Measurements from ENCODE around the gene NEDD4L. TPM values are rescaled to one million over a fixed set of nuclear protein-coding genes. Genes with fewer than 3 reads are reported as not detected.

The NEDD4L gene
- total and polyA plus RNA-seq, 8 donors: 45.0 to 113 (median 66.4) TPM

- no peaks in the 10 kb centered on the region for H3K27me3 ChIP-seq
- WGBS, 2 donors: 72 to 81% methylated on average over 8 of the region's 8 CpGs
- no peak for TF ChIP-seq CTCF (IDR thresholded peaks at IDR 0.05)
- ATAC-seq: no peak
- no peaks in the 10 kb centered on the region for H3K9me3 ChIP-seq
- intact Hi-C loops (cut with DNase I): no loop called here
- peaks cover 17 to 33% (median 24%) of the 10 kb centered on the region in 3 donors for H3K4me1 ChIP-seq
- no peak for DNase-seq
- no peak for FAIRE-seq
- H3K27ac ChIP-seq: no peak overlapping the region
- no peaks in the 10 kb centered on the region for H3K36me3 ChIP-seq
- H3K4me3 ChIP-seq: no peak overlapping the region
These were observed 264.4 kb downstream of the NEDD4L start for GRCh38 chr18:58308463-58308862.

GRCh38 chr18:58309099-58309498 lies 265.1 kb downstream of the NEDD4L start:
- peak overlapping the region; percentile 41 to 87 (median 70) for H3K27ac ChIP-seq
- no peak for FAIRE-seq
- H3K4me3 ChIP-seq: no peak overlapping the region
- H3K27me3 ChIP-seq: no peaks in the 10 kb centered on the region
- intact Hi-C loops (cut with DNase I): no loop called here
- H3K4me1 ChIP-seq: peaks cover 21 to 39% (median 30%) of the 10 kb centered on the region in 3 donors
- TF ChIP-seq CTCF (IDR thresholded peaks at IDR 0.05): no peak
- WGBS, 2 donors: 90 to 92% methylated on average over 8 of the region's 8 CpGs
- H3K36me3 ChIP-seq: no peaks in the 10 kb centered on the region
- H3K9me3 ChIP-seq: no peaks in the 10 kb centered on the region
- DNase-seq: no peak
- no peak for ATAC-seq

- Histone ChIP-seq H3K27me3 (no peaks in the 10 kb centered on the region), H3K36me3 (no peaks in the 10 kb centered on the region), H3K4me3 (no peak overlapping the region), H3K9me3 (no peaks in the 10 kb centered on the region), H3K4me1 (peaks cover 24 to 46% (median 34%) of the 10 kb centered on the region in 3 donors), H3K27ac (peak overlapping the region; percentile 64 to 87 (median 70))
- DNase-seq (peak in 1 of 6 donors; percentile 40), FAIRE-seq (no peak), ATAC-seq (peak in 2 of 4 donors; percentile 20 to 22)
- intact Hi-C loops (cut with DNase I): no loop called here
- WGBS, 2 donors: 67 to 70% methylated on average over 7 of the region's 7 CpGs
- no peak for TF ChIP-seq CTCF (IDR thresholded peaks at IDR 0.05)
These were observed 265.7 kb downstream of the NEDD4L start for GRCh38 chr18:58309610-58310239.

GRCh38 chr18:58310517-58310916 lies 266.5 kb downstream of the NEDD4L start:
- TF ChIP-seq CTCF (IDR thresholded peaks at IDR 0.05): no peak
- peaks cover 29 to 50% (median 38%) of the 10 kb centered on the region in 3 donors for H3K4me1 ChIP-seq
- WGBS, 2 donors: 11 to 12% methylated on average over 7 of the region's 7 CpGs
- FAIRE-seq (no peak), DNase-seq (peak; percentile 72 to 89 (median 84)), ATAC-seq (peak; percentile 75 to 84 (median 80))
- no peaks in the 10 kb centered on the region for H3K36me3 ChIP-seq
- H3K27ac ChIP-seq: peak overlapping the region; percentile 64 to 87 (median 72)
- H3K9me3 ChIP-seq: no peaks in the 10 kb centered on the region
- H3K27me3 ChIP-seq: no peaks in the 10 kb centered on the region
- intact Hi-C loops (cut with DNase I): no loop called here
- H3K4me3 ChIP-seq: no peak overlapping the region

GRCh38 chr18:58311390-58311789 lies 267.4 kb downstream of the NEDD4L start:
- 78 to 79% methylated on average over 6 of the region's 6 CpGs for WGBS, 2 donors
- H3K4me3 ChIP-seq: no peak overlapping the region
- no peak for TF ChIP-seq CTCF (IDR thresholded peaks at IDR 0.05)
- FAIRE-seq (no peak), DNase-seq (no peak), ATAC-seq (no peak)
- no peaks in the 10 kb centered on the region for H3K27me3 ChIP-seq
- H3K27ac ChIP-seq: peak overlapping the region; percentile 64 to 87 (median 72)
- H3K9me3 ChIP-seq: no peaks in the 10 kb centered on the region
- intact Hi-C loops (cut with DNase I): no loop called here
- peaks cover 29 to 50% (median 38%) of the 10 kb centered on the region in 3 donors for H3K4me1 ChIP-seq
- H3K36me3 ChIP-seq: no peaks in the 10 kb centered on the region

Data from pancreas (tissue), 10 donors.